ENCODE data around the gene CENPE. TPM values are rescaled to one million over a fixed set of nuclear protein-coding genes. Genes with fewer than 3 reads are reported as not detected.

CENPE gene
- total RNA-seq, 4 donors from 2014 or later: 0.20 to 6.1 (median 1.1) TPM

DNA sequence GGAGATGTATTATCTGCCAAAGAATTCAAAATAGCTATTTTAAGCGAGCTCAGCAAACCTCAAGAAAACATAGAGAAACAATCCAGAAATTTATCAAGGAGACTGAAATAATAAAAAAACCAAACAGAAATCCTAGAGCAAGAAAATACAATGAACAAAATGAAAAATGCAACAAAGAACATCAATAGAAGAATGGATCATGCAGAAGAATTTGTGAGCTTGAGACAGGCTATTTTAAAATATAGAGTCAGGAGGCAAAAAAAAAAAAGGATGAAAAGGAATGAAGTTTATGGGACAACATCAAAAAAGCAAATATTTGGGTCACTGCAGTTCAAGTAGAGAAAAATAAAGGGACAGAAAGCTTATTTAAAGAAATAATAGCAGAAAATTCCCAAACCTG, 29.1 kb downstream of the CENPE start:
- WGBS, 2 donors: 89 to 93% methylated on average over 1 of the region's 1 CpG
- Histone ChIP-seq H3K4me3 (no peak overlapping the region), H3K9me3 (peaks cover 0 to 21% (median 0%) of the 10 kb centered on the region in 4 donors), H3K4me1 (no peaks in the 10 kb centered on the region), H3K36me3 (peaks cover 0 to 14% (median 0%) of the 10 kb centered on the region in 3 donors), H3K27me3 (no peaks in the 10 kb centered on the region), H3K27ac (no peak overlapping the region)
- no peak for DNase-seq (ENCODE audit: low spot score in 2 of 2)
- no peak for TF ChIP-seq POLR2A (IDR thresholded peaks at IDR 0.05)
- TF ChIP-seq, protein P1, sequence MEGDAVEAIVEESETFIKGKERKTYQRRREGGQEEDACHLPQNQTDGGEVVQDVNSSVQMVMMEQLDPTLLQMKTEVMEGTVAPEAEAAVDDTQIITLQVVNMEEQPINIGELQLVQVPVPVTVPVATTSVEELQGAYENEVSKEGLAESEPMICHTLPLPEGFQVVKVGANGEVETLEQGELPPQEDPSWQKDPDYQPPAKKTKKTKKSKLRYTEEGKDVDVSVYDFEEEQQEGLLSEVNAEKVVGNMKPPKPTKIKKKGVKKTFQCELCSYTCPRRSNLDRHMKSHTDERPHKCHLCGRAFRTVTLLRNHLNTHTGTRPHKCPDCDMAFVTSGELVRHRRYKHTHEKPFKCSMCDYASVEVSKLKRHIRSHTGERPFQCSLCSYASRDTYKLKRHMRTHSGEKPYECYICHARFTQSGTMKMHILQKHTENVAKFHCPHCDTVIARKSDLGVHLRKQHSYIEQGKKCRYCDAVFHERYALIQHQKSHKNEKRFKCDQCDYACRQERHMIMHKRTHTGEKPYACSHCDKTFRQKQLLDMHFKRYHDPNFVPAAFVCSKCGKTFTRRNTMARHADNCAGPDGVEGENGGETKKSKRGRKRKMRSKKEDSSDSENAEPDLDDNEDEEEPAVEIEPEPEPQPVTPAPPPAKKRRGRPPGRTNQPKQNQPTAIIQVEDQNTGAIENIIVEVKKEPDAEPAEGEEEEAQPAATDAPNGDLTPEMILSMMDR (IDR thresholded peaks at IDR 0.05): no peak

- DNase-seq (ENCODE audit: low spot score in 2 of 2): no peak
- TF ChIP-seq POLR2A (IDR thresholded peaks at IDR 0.05) (no peak), EP300 (IDR thresholded peaks at IDR 0.05) (no peak)
- TF ChIP-seq, protein P1 (IDR thresholded peaks at IDR 0.05): no peak
Measured at GRCh38 chr4:103162176-103162575, 36.0 kb downstream of the CENPE start.

GRCh38 chr4:103158760-103159159, 39.4 kb downstream of the CENPE start:
- H3K36me3 ChIP-seq: no peaks in the 10 kb centered on the region
- WGBS, 2 donors: 73 to 77% methylated on average over 4 of the region's 4 CpGs
- no peaks in the 10 kb centered on the region for H3K4me1 ChIP-seq
- TF ChIP-seq EP300 (IDR thresholded peaks at IDR 0.05) (no peak), POLR2A (IDR thresholded peaks at IDR 0.05) (no peak)
- TF ChIP-seq, protein P1 (IDR thresholded peaks at IDR 0.05): no peak
- no peaks in the 10 kb centered on the region for H3K27me3 ChIP-seq
- H3K27ac ChIP-seq: no peak overlapping the region
- no peaks in the 10 kb centered on the region for H3K9me3 ChIP-seq
- no peak for DNase-seq (ENCODE audit: low spot score in 2 of 2)
- H3K4me3 ChIP-seq: no peak overlapping the region

More at GRCh38 chr4:103162176-103162575, 36.0 kb downstream of the CENPE start:
- 97 to 98% methylated on average over 2 of the region's 2 CpGs for WGBS, 2 donors
- H3K4me1 ChIP-seq: no peaks in the 10 kb centered on the region
- H3K27ac ChIP-seq: no peak overlapping the region
- no peaks in the 10 kb centered on the region for H3K9me3 ChIP-seq
- no peak overlapping the region for H3K4me3 ChIP-seq
- no peaks in the 10 kb centered on the region for H3K27me3 ChIP-seq
- no peaks in the 10 kb centered on the region for H3K36me3 ChIP-seq

DNA sequence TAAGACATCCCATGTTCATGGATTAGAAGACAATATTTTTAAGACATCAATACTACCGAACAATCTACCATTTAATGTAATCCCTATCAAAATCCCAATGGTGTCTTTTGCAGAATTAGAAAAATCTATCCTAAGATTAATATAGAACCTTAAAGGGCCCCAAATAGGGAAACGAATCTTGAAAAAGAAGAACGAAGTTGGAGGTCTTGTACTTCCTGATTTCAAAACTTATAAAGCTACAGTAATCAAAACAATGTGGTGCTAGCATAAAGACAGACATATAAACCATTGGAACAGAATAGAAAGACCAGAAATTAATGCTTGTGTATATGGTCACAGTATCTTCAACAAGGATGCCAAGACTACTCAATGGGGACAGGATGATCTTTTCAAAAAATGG, 42.0 kb downstream of the CENPE start:
- WGBS, 2 donors: 90 to 91% methylated on average over 3 of the region's 3 CpGs
- no peak for DNase-seq (ENCODE audit: low spot score in 2 of 2)
- H3K4me3 ChIP-seq: no peak overlapping the region
- H3K4me1 ChIP-seq: no peaks in the 10 kb centered on the region
- no peaks in the 10 kb centered on the region for H3K27me3 ChIP-seq
- H3K9me3 ChIP-seq: no peaks in the 10 kb centered on the region
- no peak overlapping the region for H3K27ac ChIP-seq
- TF ChIP-seq POLR2A (IDR thresholded peaks at IDR 0.05): no peak
- H3K36me3 ChIP-seq: no peaks in the 10 kb centered on the region

- TF ChIP-seq, protein P1 (IDR thresholded peaks at IDR 0.05): no peak
- TF ChIP-seq POLR2A (IDR thresholded peaks at IDR 0.05): no peak
- no peak for TF ChIP-seq EP300 (IDR thresholded peaks at IDR 0.05)
- Histone ChIP-seq H3K9me3 (no peaks in the 10 kb centered on the region), H3K27ac (no peak overlapping the region), H3K4me3 (no peak overlapping the region), H3K4me1 (no peaks in the 10 kb centered on the region), H3K27me3 (no peaks in the 10 kb centered on the region), H3K36me3 (no peaks in the 10 kb centered on the region)
- WGBS, 2 donors: 96 to 97% methylated on average over 3 of the region's 3 CpGs
- no peak for DNase-seq (ENCODE audit: low spot score in 2 of 2)
Measured at GRCh38 chr4:103152381-103152780, 45.8 kb downstream of the CENPE start.

GRCh38 chr4:103150677-103151076, 47.5 kb downstream of the CENPE start:
- WGBS, 2 donors: 95 to 100% methylated on average over 1 of the region's 1 CpG
- no peak overlapping the region for H3K27ac ChIP-seq
- no peaks in the 10 kb centered on the region for H3K27me3 ChIP-seq
- TF ChIP-seq, protein P1 (IDR thresholded peaks at IDR 0.05): no peak
- no peak for TF ChIP-seq EP300 (IDR thresholded peaks at IDR 0.05)
- no peak for TF ChIP-seq POLR2A (IDR thresholded peaks at IDR 0.05)
- no peak overlapping the region for H3K4me3 ChIP-seq
- no peak for DNase-seq (ENCODE audit: low spot score in 2 of 2)
- H3K4me1 ChIP-seq: no peaks in the 10 kb centered on the region
- no peaks in the 10 kb centered on the region for H3K36me3 ChIP-seq
- no peaks in the 10 kb centered on the region for H3K9me3 ChIP-seq

Measured in tibial nerve (tissue), 4 donors.